ENCODE data around the gene VASH1. TPM values are rescaled to one million over a fixed set of nuclear protein-coding genes. Genes with fewer than 3 reads are reported as not detected.
"Not testable (repeated sequence)": the region's sequence is repeated elsewhere in the genome, so short reads cannot be mapped to it uniquely, and the experiment has no call there.

VASH1 gene
- polyA plus RNA-seq, 2 of the 4 experiments (the other 2 are of a cell fraction) = 2.1 to 6.0 TPM

GRCh38 chr14:76729953-76730505, 31.2 kb upstream of the VASH1 start:
- H3K27ac ChIP-seq = no peak overlapping the region
- no peak overlapping the region for H3K4me3 ChIP-seq
- ChIA-PET POLR2A (no interaction called here), CTCF (no interaction called here)
- ATAC-seq = no peak
- no peaks in the 10 kb centered on the region for H3K9me3 ChIP-seq
- FAIRE-seq = no peak
- no peak overlapping the region for H3K4me2 ChIP-seq
- H3K4me1 ChIP-seq = no peaks in the 10 kb centered on the region
- TF ChIP-seq RAD21 (conservative IDR thresholded peaks at IDR 0.05 in 1 of 2, IDR thresholded peaks at IDR 0.05 in 1 of 2) (no peak), HEYL (CRISPR knock-in tag; IDR thresholded peaks at IDR 0.05) (no peak), ATOH8 (CRISPR knock-in tag; IDR thresholded peaks at IDR 0.05; ENCODE audit: low read depth) (no peak), CBX8 (IDR thresholded peaks at IDR 0.05) (no peak), FOSL2 (IDR thresholded peaks at IDR 0.05) (no peak), FOSL2 (CRISPR knock-in tag; IDR thresholded peaks at IDR 0.05) (no peak), SMC3 (IDR thresholded peaks at IDR 0.05) (no peak), E2F6 (IDR thresholded peaks at IDR 0.05; ENCODE audit: borderline replicate concordance, low read depth) (no peak), EHMT2 (IDR thresholded peaks at IDR 0.05; ENCODE audit: low read depth) (no peak), HDAC2 (IDR thresholded peaks at IDR 0.05) (no peak), REST (IDR thresholded peaks at IDR 0.05) (no peak), MAFK (IDR thresholded peaks at IDR 0.05; ENCODE audit: partially characterized antibody) (no peak)
- TF ChIP-seq, protein P1, sequence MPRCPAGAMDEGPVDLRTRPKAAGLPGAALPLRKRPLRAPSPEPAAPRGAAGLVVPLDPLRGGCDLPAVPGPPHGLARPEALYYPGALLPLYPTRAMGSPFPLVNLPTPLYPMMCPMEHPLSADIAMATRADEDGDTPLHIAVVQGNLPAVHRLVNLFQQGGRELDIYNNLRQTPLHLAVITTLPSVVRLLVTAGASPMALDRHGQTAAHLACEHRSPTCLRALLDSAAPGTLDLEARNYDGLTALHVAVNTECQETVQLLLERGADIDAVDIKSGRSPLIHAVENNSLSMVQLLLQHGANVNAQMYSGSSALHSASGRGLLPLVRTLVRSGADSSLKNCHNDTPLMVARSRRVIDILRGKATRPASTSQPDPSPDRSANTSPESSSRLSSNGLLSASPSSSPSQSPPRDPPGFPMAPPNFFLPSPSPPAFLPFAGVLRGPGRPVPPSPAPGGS (IDR thresholded peaks at IDR 0.05) = no peak
- no peak for DNase-seq (ENCODE audit: low read depth in 1 of 2, low spot score in 1 of 2)
- WGBS (ENCODE audit: missing lambda C conversion rate) = 4% methylated on average over 1 of the region's 1 CpG

DNA sequence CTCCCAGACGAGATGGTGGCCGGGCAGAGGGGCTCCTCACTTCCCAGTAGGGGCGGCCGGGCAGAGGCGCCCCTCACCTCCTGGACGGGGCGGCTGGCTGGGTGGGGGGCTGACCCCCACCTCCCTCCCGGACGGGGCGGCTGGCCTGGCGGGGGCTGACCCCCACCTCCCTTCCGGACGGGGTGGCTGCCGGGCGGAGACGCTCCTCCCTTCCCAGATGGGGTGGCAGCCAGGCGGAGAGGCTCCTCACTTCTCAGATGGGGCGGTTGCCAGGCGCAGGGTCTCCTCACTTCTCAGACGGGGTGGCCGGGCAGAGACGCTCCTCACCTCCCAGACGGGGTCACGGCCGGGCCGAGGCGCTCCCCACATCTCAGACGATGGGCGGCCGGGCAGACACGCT, 26.8 kb upstream of the VASH1 start:
- H3K4me2 ChIP-seq; CTCF ChIA-PET; POLR2A ChIA-PET; FAIRE-seq; ATAC-seq; DNase-seq (ENCODE audit: low read depth in 1 of 2, low spot score in 1 of 2); H3K4me1 ChIP-seq; H3K4me3 ChIP-seq; H3K9me3 ChIP-seq; H3K27ac ChIP-seq: not testable (repeated sequence)
- WGBS (ENCODE audit: missing lambda C conversion rate) = 65% methylated on average over 20 of the region's 31 CpGs

DNA sequence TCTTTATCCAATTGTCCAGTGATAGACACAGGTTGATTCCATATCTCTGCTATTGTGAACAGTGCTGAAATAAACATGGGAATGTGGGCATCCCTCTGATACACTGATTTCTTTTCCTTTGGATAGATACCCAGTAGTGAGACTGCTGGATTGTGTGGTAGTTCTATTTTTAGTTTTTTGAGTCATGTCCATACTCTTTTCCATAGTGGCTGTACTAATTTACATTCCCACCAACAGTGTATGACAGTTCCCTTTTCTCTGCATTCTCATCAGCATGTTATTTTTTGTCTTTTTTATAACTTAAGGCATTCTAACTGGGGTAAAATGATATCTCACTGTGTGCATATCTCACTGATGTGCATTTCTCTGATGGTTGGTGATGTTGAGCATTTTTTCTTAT, 24.8 kb upstream of the VASH1 start:
- ChIA-PET CTCF (no interaction called here), POLR2A (no interaction called here)
- no peak for TF ChIP-seq HOXA7 (CRISPR knock-in tag; IDR thresholded peaks at IDR 0.05)
- no peak for TF ChIP-seq RFX5 (IDR thresholded peaks at IDR 0.05)
- TF ChIP-seq KDM5A (IDR thresholded peaks at IDR 0.05) = no peak
- TF ChIP-seq CHD4 (IDR thresholded peaks at IDR 0.05; ENCODE audit: borderline replicate concordance) = no peak
- TF ChIP-seq HEYL (CRISPR knock-in tag; IDR thresholded peaks at IDR 0.05) = no peak
- no peak for TF ChIP-seq REST (IDR thresholded peaks at IDR 0.05)
- no peak for TF ChIP-seq ZNF302 (CRISPR knock-in tag; IDR thresholded peaks at IDR 0.05)
- no peak for TF ChIP-seq TFCP2L1 (CRISPR knock-in tag; IDR thresholded peaks at IDR 0.05)
- TF ChIP-seq KDM1A (IDR thresholded peaks at IDR 0.05; ENCODE audit: low read depth) = no peak
- TF ChIP-seq POLR2A (IDR thresholded peaks at IDR 0.05; ENCODE audit: low read length) = no peak
- no peak for TF ChIP-seq NR3C1 (IDR thresholded peaks at IDR 0.05)
- TF ChIP-seq ZC3H11A (IDR thresholded peaks at IDR 0.05) = no peak
- no peak for TF ChIP-seq CBX8 (IDR thresholded peaks at IDR 0.05)
- no peak for TF ChIP-seq E2F6 (IDR thresholded peaks at IDR 0.05; ENCODE audit: borderline replicate concordance, low read depth)
- no peak overlapping the region for H3K4me2 ChIP-seq
- no peak overlapping the region for H3K27ac ChIP-seq
- DNase-seq (ENCODE audit: low read depth in 1 of 2, low spot score in 1 of 2) = no peak
- ATAC-seq = no peak
- H3K9me3 ChIP-seq = peaks cover 16% of the 10 kb centered on the region
- no peak overlapping the region for H3K4me3 ChIP-seq
- FAIRE-seq = no peak
- H3K4me1 ChIP-seq = no peaks in the 10 kb centered on the region
